HG03460 (cell line): Measurements from ENCODE around the gene COQ10A.
A peak's percentile ranks its signal among the peaks of the same experiment; 100 is the strongest.
"Not testable (repeated sequence)": the region's sequence is repeated elsewhere in the genome, so short reads cannot be mapped to it uniquely, and the experiment has no call there.

Experiments
- ATAC-seq: cut with Tn5 transposase; IDR thresholded peaks from one replicate; pipeline ENCODE4 v1.9.1; 2021; ENCODE audit not compliant: unreplicated experiment

Gene COQ10A

GRCh38 chr12:56272468-56272867 lies 5.7 kb downstream of the COQ10A start:
- ATAC-seq, result not testable (repeated sequence)

DNA sequence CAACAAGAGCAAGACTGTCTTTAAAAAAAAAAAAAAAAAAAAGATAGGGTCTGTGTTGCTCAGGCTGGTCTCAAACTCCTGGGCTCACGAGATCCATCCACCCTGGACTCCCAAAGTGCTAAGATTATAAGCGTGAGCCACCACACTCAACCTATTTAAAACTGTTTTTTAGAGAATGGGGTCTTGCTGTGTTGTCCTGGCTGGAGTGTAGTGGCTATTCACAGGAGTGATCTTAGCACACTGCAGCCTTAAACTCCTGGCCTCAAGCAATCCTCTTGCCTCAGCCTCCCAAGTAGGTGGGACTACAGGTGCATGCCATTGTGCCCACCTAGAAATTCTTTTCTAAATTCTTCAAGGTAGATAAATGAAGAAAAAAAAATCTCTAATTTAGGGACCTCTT lies 7.6 kb downstream of the COQ10A start:
- no peak for ATAC-seq

- no peak for ATAC-seq
These were observed 12.2 kb downstream of the COQ10A start for GRCh38 chr12:56278905-56279304.

- no peak for ATAC-seq
These were observed 14.1 kb downstream of the COQ10A start for GRCh38 chr12:56280849-56281248.

DNA sequence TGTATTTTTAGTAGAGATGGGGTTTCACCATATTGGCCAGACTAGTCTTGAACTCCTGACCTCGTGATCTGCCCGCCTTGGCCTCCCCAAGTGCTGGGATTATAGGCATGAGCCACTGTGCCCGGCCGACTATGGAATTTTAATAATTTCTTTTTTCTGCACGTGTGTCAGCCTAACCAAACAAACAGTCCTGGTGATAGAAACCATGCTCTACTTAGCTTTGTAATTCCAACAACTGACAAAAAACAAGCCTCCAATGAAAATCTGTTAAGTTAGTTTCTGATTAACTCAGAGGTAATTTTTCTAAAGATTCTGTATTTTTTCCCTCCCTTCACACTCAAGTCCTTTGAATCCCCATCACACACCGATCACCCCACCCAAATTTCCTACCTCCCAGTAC lies 15.3 kb downstream of the COQ10A start:
- no peak for ATAC-seq

- no peak for ATAC-seq
These were observed 15.8 kb downstream of the COQ10A start for GRCh38 chr12:56282579-56282978.

DNA sequence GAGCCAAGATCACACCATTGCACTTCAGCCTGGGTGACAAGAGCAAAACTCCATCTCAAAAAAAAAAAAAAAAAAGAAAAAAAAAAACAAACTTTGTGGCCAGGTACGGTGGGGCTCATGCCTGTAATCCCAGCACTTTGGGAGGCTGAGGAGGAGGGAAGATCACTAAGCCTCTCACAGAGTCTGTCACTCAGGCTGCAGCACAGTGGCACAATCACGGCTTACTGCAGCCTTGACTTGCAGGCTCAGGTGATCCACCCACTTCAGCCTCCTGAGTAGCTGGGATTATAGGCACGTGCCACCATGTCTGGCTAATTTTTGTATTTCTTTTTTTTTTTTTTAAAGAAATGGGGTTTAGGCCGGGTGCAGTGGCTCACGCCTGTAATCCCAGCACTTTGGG lies 17.5 kb downstream of the COQ10A start:
- ATAC-seq, result not testable (repeated sequence)

GRCh38 chr12:56286044-56286830 lies 19.5 kb downstream of the COQ10A start:
- no peak for ATAC-seq

DNA sequence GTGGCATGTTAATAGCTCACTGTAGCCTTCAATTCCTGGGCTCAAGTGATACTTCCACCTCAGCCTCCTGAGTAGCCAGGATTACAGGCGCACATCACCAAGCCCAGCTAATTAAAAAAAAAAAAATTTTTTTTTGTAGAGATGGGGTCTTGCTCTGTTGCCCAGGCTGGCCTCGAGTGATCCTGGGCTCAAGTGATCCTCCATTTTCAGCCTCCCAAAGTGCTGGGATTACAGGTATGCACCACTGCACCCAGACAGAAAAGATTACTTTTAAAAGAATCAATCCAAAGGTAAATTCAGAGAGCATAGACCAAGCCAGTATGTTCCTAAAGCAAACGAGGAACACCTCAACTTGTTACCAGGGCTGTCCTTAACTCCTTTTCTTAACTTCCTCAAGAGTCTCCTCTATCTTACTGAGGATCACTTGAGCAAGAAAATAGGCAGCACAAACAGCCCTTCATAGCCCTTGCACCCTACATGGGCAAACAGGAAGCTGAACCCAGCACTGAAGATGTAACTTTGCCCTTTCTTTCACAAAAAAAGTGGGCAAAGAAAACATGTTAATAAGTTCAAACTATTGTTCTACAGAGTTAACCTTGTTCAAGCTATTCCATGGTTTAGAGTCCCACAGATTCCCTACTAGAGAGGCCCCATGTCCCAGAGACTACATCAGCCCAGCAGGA lies 22.1 kb downstream of the COQ10A start:
- no peak for ATAC-seq

DNA sequence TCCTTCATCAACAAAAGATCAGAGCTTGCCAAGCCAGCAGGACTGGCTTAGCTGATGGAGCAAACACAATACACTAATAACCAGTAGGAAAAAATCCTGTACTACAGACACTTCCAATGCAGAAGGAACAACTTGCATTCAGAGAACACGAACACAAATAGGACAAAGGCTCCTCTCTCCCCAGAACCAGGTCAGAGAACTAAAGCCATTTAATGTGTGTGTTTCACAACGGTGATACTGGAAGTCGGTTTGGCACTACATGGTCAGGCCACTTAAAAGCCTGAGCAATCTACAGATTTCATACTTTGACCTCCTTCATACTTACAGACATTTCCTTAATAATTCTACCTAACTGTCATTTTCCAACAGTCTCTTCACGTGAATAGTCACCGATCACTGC lies 27.1 kb downstream of the COQ10A start:
- no peak for ATAC-seq

GRCh38 chr12:56296295-56296694 lies 29.6 kb downstream of the COQ10A start:
- ATAC-seq, result no peak

DNA sequence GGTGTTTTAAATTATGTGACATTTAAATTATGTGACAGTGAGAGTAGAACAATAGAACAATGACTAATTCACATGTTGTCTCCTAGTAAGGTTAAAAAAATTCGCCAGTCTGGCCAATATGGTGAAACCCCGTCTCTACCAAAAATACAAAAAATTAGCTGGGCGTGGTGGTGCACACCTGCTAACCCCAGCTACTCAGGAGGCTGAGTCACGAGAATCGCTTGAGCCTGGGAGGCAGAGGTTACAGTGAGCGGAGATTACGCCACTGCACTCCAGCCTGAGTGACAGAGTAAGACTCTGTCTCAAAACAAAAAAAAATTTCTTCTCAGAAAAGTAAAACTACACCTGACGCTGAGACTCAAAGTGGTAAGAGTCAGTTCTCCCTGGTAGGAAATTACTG lies 30.7 kb downstream of the COQ10A start:
- no peak for ATAC-seq

DNA sequence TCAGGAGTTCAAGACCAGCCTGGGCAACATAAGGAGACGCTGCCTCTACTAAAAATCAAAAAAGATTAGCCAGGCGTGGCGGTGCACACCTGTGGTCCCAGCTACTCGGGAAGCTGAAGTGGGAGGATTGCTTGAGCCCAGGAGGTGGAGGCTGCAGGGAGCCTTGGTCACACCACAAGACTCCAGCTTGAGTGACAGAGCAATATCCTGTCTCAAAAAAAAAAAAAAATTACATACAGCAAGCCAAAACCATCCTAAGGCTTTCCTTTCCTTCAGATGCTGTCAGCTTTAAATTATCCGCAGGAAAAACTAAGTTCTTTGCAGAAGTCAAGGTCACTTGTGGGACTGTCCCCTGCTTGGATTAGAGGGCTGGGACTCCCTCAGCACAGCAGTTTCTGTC lies 32.1 kb downstream of the COQ10A start:
- ATAC-seq, result no peak

DNA sequence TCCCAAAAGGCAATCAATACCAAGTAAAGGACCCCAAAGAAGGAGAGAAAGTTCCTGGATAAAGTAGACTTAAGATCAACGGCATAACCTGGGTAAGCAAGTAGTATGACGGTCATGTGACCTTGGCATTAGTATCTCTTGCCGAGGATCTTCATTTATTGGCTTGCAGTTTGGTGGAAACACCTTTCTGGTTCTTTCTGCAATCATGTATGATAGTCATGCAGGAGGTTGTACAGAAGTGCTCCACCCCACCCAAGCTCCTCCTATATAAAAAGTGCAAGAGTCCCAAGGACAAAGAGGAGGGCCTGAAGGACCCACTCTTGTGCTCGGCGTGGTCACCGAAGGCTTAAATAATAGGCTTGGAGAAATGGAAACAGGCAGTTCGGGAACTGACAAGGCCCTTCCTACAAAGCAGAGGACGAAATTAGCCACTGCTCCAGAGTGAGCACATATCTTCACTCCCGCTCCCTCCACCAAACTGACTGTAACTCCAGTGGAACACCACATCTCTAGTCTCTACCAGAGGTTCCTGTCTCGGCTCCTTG lies 32.6 kb downstream of the COQ10A start:
- peak; percentile 3 for ATAC-seq

DNA sequence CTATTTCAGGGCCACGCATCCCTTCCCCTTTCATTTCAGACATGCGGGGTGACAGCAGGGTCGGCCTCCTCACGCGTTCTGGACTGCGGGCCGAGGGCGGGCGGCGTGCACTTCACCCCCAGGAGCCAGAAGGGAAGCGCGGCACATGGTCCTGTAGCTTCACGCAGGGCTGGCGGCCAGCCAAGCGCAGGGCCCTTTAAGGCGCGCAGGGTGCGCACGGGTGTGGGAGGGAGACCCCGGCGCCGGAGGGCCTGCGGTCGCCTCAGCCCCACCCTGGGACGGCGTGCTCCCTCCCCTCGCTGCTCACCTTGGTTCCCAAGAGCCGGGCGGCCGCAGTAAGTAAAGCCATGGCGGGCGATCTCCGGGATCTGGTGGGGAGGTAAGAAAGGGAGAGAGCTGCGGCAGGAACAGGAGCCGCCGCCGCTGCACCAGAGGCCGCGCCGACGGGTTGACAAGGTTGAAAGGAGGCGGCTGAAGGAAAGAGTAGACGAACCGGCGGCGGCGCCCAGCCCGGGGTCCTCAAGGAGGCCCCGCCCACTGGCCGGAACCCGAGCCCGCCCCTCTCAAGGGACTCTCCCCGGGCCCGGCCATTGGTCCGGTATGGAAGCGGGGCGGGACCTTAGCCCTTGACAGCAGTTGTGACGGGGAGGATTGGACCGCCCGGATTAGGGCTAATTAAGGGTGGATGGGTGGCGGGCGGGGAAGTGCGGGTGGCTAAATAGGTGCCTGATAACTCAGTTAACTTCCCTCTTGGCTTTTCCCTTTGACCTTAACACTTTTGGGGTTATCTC lies 33.3 kb downstream of the COQ10A start, which contains the start of gene CS:
CS (minus strand) TSS at position 478 of the 791 bp plus-strand sequence; CDS start at position 349, 129 bp downstream.
- ATAC-seq, result peak; percentile 93

DNA sequence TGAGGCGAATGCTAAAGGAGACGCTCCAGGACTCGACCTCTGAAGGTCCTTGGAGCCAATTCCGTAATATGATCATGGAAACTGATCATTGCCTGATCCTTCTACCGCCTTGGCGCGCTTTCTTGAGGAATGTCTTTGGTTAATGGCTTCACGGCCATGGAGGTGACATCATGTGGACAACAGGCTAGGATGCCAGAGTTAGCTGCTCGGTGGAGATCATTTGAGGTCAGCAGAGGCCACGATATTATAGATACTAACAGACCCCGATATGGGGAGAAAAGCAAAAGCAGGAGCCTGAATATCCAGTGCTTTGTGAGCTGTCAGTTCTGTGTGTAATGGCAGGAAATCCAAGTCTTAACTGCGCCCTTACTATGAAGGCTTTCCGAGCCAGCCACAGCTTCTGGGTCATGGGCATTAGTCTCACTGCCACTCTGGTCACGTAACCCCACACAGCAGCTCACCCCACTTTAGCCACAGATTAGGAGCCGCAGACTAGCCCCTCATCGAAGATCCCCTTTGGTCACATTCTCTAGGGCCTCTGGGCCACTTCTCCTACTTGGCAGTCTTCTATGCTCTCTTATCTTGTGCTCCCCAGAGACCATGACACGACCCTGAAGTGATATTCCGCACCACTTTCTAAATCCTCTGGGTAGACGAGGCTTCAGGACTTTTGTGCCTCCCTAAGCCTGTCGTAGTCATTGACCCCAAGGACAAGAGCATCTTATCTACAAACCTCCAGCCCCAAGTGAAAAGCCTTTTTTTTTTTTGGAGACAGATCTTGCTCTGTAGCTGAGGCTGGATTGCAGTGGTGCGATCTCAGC lies 34.1 kb downstream of the COQ10A start:
- no peak for ATAC-seq

GRCh38 chr12:56304276-56304675 lies 37.5 kb downstream of the COQ10A start:
- no peak for ATAC-seq

- no peak for ATAC-seq
These were observed 38.3 kb downstream of the COQ10A start for GRCh38 chr12:56304872-56305590.

DNA sequence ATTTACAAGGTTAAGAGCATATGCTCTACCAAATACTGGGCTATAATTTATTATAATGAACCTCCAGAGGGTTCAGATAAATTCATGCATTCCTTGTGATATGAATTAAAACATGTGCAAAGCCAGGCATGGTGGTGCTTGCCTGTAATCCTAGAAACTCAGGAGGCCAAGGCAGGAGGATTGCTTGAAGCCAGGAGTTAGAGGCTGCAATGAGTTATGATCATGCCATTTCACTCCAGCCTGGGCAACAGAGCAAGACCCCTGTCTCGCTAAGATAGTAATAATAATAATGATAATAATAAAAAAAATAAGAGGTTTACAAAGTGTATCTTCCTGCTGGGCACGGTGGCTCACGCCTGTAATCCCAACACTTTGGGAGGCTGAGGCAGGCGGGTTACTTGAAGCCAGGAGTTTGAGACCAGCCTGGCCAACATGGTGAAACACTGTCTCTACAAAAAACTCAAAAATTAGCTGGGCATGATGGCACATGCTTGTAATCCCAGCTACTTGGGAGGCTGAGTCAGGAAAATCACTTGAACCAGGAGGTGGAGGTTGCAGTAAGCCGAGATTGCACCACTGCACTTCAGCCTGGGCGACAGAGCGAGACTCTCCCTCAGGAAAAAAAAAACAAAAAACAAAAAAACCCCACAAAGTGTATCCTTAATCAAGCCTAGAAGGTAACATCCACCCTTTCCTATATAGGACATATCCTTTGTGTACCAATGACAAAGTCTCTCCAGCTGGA lies 40.7 kb downstream of the COQ10A start:
- no peak for ATAC-seq
